ENCODE data around the gene LRATD1. TPM values are rescaled to one million over a fixed set of nuclear protein-coding genes. Genes with fewer than 3 reads are reported as not detected.

The LRATD1 gene
- total and polyA plus RNA-seq, 2 donors (not counting 3 experiments of a cell fraction or from before 2014, with no cell fraction given), result not detected

GRCh38 chr2:14602309-14602708 is 30.2 kb upstream of the LRATD1 start:
- dilution Hi-C loops (cut with MboI; ENCODE audit: extremely low pct_ligation_motif_present, low sequenced_read_pairs), result no loop called here
- no TSS peak for BruUV-seq (replicated peaks)
- FAIRE-seq, result no peak
- H3K9ac ChIP-seq (replicated peaks; ENCODE audit: extremely low read depth, insufficient read depth, low read length), result no peak overlapping the region
- H3K9me3 ChIP-seq (replicated peaks; ENCODE audit: control insufficient read depth, insufficient read depth, low read length), result peaks cover 7% of the 10 kb centered on the region
- no peak overlapping the region for H3K4me2 ChIP-seq (ENCODE audit: insufficient read depth, low read length)
- H3K4me3 ChIP-seq (replicated peaks in 1 of 3; ENCODE audit: insufficient read depth in 1 of 3, low read depth in 1 of 3, low read length in 3 of 3), result no peak overlapping the region
- POLR2A ChIA-PET, result no interaction called here
- H3K4me1 ChIP-seq (ENCODE audit: control insufficient read depth, extremely low read depth, insufficient read depth, low read length), result no peaks in the 10 kb centered on the region
- intact Hi-C loops (cut with micrococcal nuclease), result no loop called here
- H4K20me1 ChIP-seq (replicated peaks; ENCODE audit: control insufficient read depth, extremely low read depth, insufficient read depth, low read length), result no peaks in the 10 kb centered on the region
- TF ChIP-seq FOS (IDR thresholded peaks at IDR 0.05; ENCODE audit: borderline replicate concordance, insufficient read depth, low read length) (no peak), POLR2A (IDR thresholded peaks at IDR 0.05; ENCODE audit: low read depth, low read length) (no peak), POLR2AphosphoS5 (IDR thresholded peaks at IDR 0.05; ENCODE audit: insufficient read depth, low read depth, low read length) (no peak), GATA2 (IDR thresholded peaks at IDR 0.05; ENCODE audit: insufficient read depth, insufficient read length, low read depth, low read length) (no peak), EZH2 (IDR thresholded peaks at IDR 0.05; ENCODE audit: borderline replicate concordance, low read depth, low read length, severe bottlenecking) (no peak), CTCF (IDR thresholded peaks at IDR 0.05; ENCODE audit: extremely low read depth in 1 of 2, insufficient read depth in 1 of 2, low read depth in 1 of 2, low read length in 2 of 2) (no peak), JUN (IDR thresholded peaks at IDR 0.05; ENCODE audit: borderline replicate concordance, insufficient read depth, insufficient read length, low read depth) (no peak), MYC (IDR thresholded peaks at IDR 0.05; ENCODE audit: low read depth, low read length) (no peak)
- TF ChIP-seq, protein P1, sequence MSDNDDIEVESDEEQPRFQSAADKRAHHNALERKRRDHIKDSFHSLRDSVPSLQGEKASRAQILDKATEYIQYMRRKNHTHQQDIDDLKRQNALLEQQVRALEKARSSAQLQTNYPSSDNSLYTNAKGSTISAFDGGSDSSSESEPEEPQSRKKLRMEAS (IDR thresholded peaks at IDR 0.05; ENCODE audit: insufficient read depth, insufficient read length), result no peak
- no peak overlapping the region for H3K27ac ChIP-seq (ENCODE audit: insufficient read depth, low read depth, low read length)
- no peaks in the 10 kb centered on the region for H3K27me3 ChIP-seq (ENCODE audit: control insufficient read depth in 2 of 2, insufficient read depth in 2 of 2, low read length in 2 of 2)
- H3K9me1 ChIP-seq (replicated peaks; ENCODE audit: control insufficient read depth, extremely low read depth, insufficient read depth, low read length), result no peaks in the 10 kb centered on the region
- no peaks in the 10 kb centered on the region for H3K79me2 ChIP-seq (ENCODE audit: control insufficient read depth, insufficient read depth, low read length)
- no peak overlapping the region for H2AFZ ChIP-seq (ENCODE audit: low read depth, low read length)
- DNase-seq (ENCODE audit: low read depth, low spot score), result no peak
- CTCF ChIA-PET, result no interaction called here
- H3K36me3 ChIP-seq (ENCODE audit: control insufficient read depth in 2 of 2, extremely low read depth in 1 of 2, insufficient read depth in 2 of 2, low read length in 2 of 2), result no peaks in the 10 kb centered on the region

Measured in endothelial cell of umbilical vein (primary cell).